Measurements from ENCODE around the gene CEP20. TPM values are rescaled to one million over a fixed set of nuclear protein-coding genes. Genes with fewer than 3 reads are reported as not detected.
"Not testable (repeated sequence)": the region's sequence is repeated elsewhere in the genome, so short reads cannot be mapped to it uniquely, and the experiment has no call there.

Gene CEP20
- total RNA-seq, 1 donor: 55.8 TPM

GRCh38 chr16:15849209-15849981, 39.0 kb downstream of the CEP20 start:
- H3K4me3 ChIP-seq (ENCODE audit: low read depth, low read length): no peak overlapping the region
- DNase-seq (ENCODE audit: low read depth): no peak
- TF ChIP-seq, protein P1, sequence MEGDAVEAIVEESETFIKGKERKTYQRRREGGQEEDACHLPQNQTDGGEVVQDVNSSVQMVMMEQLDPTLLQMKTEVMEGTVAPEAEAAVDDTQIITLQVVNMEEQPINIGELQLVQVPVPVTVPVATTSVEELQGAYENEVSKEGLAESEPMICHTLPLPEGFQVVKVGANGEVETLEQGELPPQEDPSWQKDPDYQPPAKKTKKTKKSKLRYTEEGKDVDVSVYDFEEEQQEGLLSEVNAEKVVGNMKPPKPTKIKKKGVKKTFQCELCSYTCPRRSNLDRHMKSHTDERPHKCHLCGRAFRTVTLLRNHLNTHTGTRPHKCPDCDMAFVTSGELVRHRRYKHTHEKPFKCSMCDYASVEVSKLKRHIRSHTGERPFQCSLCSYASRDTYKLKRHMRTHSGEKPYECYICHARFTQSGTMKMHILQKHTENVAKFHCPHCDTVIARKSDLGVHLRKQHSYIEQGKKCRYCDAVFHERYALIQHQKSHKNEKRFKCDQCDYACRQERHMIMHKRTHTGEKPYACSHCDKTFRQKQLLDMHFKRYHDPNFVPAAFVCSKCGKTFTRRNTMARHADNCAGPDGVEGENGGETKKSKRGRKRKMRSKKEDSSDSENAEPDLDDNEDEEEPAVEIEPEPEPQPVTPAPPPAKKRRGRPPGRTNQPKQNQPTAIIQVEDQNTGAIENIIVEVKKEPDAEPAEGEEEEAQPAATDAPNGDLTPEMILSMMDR (IDR thresholded peaks at IDR 0.05; ENCODE audit: insufficient read depth, low read length): no peak

DNA sequence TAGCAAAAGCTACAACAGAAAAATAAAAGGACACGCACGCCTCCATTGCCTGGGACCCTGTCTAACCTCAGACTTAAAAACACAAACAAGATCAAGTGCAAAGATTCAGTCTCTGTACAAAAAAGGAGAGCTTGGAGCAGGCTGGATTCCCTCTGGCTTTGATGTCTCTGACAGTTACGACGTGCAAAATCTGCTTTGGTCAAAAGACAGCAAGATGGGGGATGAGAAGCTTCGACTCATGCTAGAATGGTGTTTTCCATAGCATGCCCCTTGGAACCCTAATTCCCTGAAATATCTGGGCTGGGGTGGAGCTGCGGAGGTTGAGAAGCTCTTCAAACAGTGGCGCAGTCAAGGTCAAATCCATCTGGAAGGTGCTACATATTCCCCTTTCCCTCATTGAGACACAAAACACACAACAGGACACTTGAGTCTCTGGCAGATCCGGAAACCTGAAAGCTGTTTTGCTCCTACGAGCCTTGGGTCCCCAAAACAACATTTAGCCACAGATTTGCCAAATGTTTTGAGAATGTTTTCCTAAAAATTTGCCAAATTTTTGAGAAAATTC, 40.7 kb downstream of the CEP20 start:
- DNase-seq (ENCODE audit: low read depth): no peak
- no peak overlapping the region for H3K4me3 ChIP-seq (ENCODE audit: low read depth, low read length)
- TF ChIP-seq, protein P1 (IDR thresholded peaks at IDR 0.05; ENCODE audit: insufficient read depth, low read length): no peak

DNA sequence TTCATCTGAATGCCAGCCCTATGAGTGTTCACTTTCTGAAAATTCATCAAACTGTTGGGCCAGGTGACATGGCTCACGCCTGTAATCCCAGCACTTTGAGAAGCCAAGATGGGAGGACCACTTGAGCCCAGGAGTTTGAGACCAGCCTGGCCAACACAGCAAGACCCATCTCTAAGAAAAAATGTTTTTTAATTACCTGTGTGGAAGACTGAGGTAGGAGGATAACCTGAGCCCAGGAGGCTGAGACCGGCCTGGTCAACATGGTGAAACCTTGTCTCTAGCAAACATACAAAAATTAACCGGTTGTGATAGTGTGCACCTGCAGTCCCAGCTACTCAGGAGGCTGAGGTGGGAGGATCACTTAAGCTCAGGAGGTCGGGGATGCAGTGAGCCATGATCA, 41.9 kb downstream of the CEP20 start:
- H3K4me3 ChIP-seq (ENCODE audit: low read depth, low read length): no peak overlapping the region
- no peak for DNase-seq (ENCODE audit: low read depth)
- TF ChIP-seq, protein P1 (IDR thresholded peaks at IDR 0.05; ENCODE audit: insufficient read depth, low read length): no peak

GRCh38 chr16:15843635-15844279, 44.6 kb downstream of the CEP20 start:
- TF ChIP-seq, protein P1 (IDR thresholded peaks at IDR 0.05; ENCODE audit: insufficient read depth, low read length): no peak
- no peak overlapping the region for H3K4me3 ChIP-seq (ENCODE audit: low read depth, low read length)
- no peak for DNase-seq (ENCODE audit: low read depth)

GRCh38 chr16:15839204-15839603, 49.2 kb downstream of the CEP20 start:
- H3K4me3 ChIP-seq (ENCODE audit: low read depth, low read length); DNase-seq (ENCODE audit: low read depth): not testable (repeated sequence)

DNA sequence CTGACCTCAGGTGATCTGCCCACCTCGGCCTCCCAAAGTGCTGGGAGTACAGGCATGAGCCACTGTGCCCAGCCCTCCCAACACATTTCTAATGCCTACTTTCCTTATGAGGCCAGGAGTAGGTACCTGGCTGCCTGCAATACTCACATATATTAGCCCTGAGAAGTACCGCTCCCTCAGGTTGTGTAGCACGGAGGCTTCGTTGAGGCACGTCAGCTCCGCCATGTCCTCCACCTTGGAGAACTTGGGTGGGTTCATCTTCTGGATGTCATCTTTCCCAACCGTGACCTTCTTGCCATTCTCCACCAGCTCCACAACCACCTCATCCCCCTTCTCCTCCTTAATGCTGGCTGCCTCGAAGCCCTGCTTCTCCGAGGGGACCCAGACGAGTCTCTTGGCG, 50.6 kb downstream of the CEP20 start:
- TF ChIP-seq, protein P1 (IDR thresholded peaks at IDR 0.05; ENCODE audit: insufficient read depth, low read length): no peak
- no peak for DNase-seq (ENCODE audit: low read depth)
- H3K4me3 ChIP-seq (ENCODE audit: low read depth, low read length): no peak overlapping the region

GRCh38 chr16:15836965-15837611, 51.3 kb downstream of the CEP20 start:
- no peak for DNase-seq (ENCODE audit: low read depth)
- no peak overlapping the region for H3K4me3 ChIP-seq (ENCODE audit: low read depth, low read length)
- TF ChIP-seq, protein P1 (IDR thresholded peaks at IDR 0.05; ENCODE audit: insufficient read depth, low read length): no peak
